Astrocyte (in vitro differentiated cells and primary cell): Measurements from ENCODE around the gene STX10. TPM values are rescaled to one million over a fixed set of nuclear protein-coding genes. Genes with fewer than 3 reads are reported as not detected.
A peak's percentile ranks its signal among the peaks of the same experiment; 100 is the strongest.
"Not testable (repeated sequence)": the region's sequence is repeated elsewhere in the genome, so short reads cannot be mapped to it uniquely, and the experiment has no call there.

Source experiments
- DNase-seq: peaks from one replicate; pipeline ENCODE4 v3.0.0-alpha.2; 2010; ENCODE audit warnings: low read depth
- FAIRE-seq: peaks from 2 replicates; lab custom pipeline; 2011; peaks lifted over from hg19 to GRCh38; lab: Jason Lieb, UNC
- H2AFZ ChIP-seq: 2 replicates; pipeline ENCODE4 v1.6.0; 2012; ENCODE audit warnings: low read depth, low read length, inconsistent platforms
- H3K27ac ChIP-seq: 2 replicates; pipeline ENCODE4 v1.5.1; 2011; ENCODE audit warnings: low read depth, low read length, inconsistent platforms
- H3K27me3 ChIP-seq: 2 replicates; pipeline ENCODE4 v1.6.0; 2011; ENCODE audit warnings: low read length, inconsistent platforms; ENCODE audit not compliant: insufficient read depth
- H3K36me3 ChIP-seq: 2 replicates; pipeline ENCODE4 v1.5.1; 2011; ENCODE audit warnings: low read length, inconsistent platforms; ENCODE audit not compliant: insufficient read depth
- H3K4me1 ChIP-seq: 2 replicates; pipeline ENCODE4 v1.5.1; 2011; ENCODE audit warnings: low read length, inconsistent platforms; ENCODE audit not compliant: insufficient read depth
- H3K4me2 ChIP-seq: 2 replicates; pipeline ENCODE4 v1.6.0; 2012; ENCODE audit warnings: low read length, inconsistent platforms
- H3K4me3 ChIP-seq: 2 replicates; pipeline ENCODE4 v1.5.1; 2011; ENCODE audit warnings: low read depth, mild to moderate bottlenecking, low read length, inconsistent platforms; ENCODE audit not compliant: insufficient read depth
- H3K79me2 ChIP-seq: 2 replicates; pipeline ENCODE4 v1.6.0; 2012; ENCODE audit warnings: mild to moderate bottlenecking, low read length, inconsistent platforms; ENCODE audit not compliant: insufficient read depth
- H3K9ac ChIP-seq: 2 replicates; pipeline ENCODE4 v1.6.0; 2012; ENCODE audit warnings: mild to moderate bottlenecking, low read length, inconsistent platforms
- H3K9me3 ChIP-seq: 2 replicates; pipeline ENCODE4 v1.5.1; 2012; ENCODE audit warnings: low read depth, mild to moderate bottlenecking, low read length, inconsistent platforms; ENCODE audit not compliant: insufficient read depth
- H4K20me1 ChIP-seq: 2 replicates; pipeline ENCODE4 v1.6.0; 2012; ENCODE audit warnings: low read length, inconsistent platforms; ENCODE audit not compliant: insufficient read depth
- H3K27ac Mint-ChIP-seq: one replicate; pipeline ENCODE4 v1.8.0; 2021; ENCODE audit warnings: mild to moderate bottlenecking, mixed read lengths; ENCODE audit not compliant: unreplicated experiment
- H3K27me3 Mint-ChIP-seq: one replicate; pipeline ENCODE4 v1.8.0; 2021; ENCODE audit warnings: low read depth, mixed read lengths; ENCODE audit not compliant: unreplicated experiment
- H3K36me3 Mint-ChIP-seq: one replicate; pipeline ENCODE4 v1.8.0; 2021; ENCODE audit warnings: low read depth, mixed read lengths; ENCODE audit not compliant: unreplicated experiment
- H3K4me1 Mint-ChIP-seq: one replicate; pipeline ENCODE4 v1.8.0; 2021; ENCODE audit warnings: low read depth, mixed read lengths; ENCODE audit not compliant: unreplicated experiment
- H3K4me3 Mint-ChIP-seq: one replicate; pipeline ENCODE4 v1.8.0; 2021; ENCODE audit warnings: mild to moderate bottlenecking, moderate library complexity, mixed read lengths; ENCODE audit not compliant: unreplicated experiment
- H3K9me3 Mint-ChIP-seq: one replicate; pipeline ENCODE4 v1.8.0; 2021; ENCODE audit warnings: mild to moderate bottlenecking, mixed read lengths; ENCODE audit not compliant: unreplicated experiment
- CTCF ChIP-seq: IDR thresholded peaks from 2 replicates; pipeline ENCODE4 v1.5.1; 2011; ENCODE audit warnings: low read depth, mild to moderate bottlenecking, inconsistent platforms, low read length, moderate library complexity; ENCODE audit not compliant: insufficient read depth
- total RNA-seq: library from RNA; stranded (reverse); gene quantifications from 2 replicates; pipeline ENCODE4 v1.2.1, GENCODE V29; 2021

Gene STX10
- total RNA-seq, 1 donor from 2014 or later: 39.7 TPM

GRCh38 chr19:13181747-13182388 lies 31.7 kb upstream of the STX10 start:
- Histone ChIP-seq H3K9ac (no peak overlapping the region), H3K27me3 (no peaks in the 10 kb centered on the region), H3K4me1 (peaks cover 6% of the 10 kb centered on the region), H3K9me3 (no peaks in the 10 kb centered on the region), H2AFZ (peak overlapping the region; percentile 19), H3K36me3 (no peaks in the 10 kb centered on the region), H3K79me2 (no peaks in the 10 kb centered on the region), H3K27ac (no peak overlapping the region), H3K4me2 (peak overlapping the region; percentile 21), H4K20me1 (no peaks in the 10 kb centered on the region), H3K4me3 (no peak overlapping the region)
- Mint-ChIP-seq H3K9me3 (no peaks in the 10 kb centered on the region), H3K36me3 (no peaks in the 10 kb centered on the region), H3K4me3 (no peak overlapping the region), H3K27ac (peak overlapping the region; percentile 75), H3K4me1 (peaks cover 4% of the 10 kb centered on the region), H3K27me3 (no peaks in the 10 kb centered on the region)
- FAIRE-seq (no peak), DNase-seq (peak; percentile 66)
- TF ChIP-seq CTCF: no peak

- not testable (repeated sequence) for H3K4me3 Mint-ChIP-seq, H3K4me3 ChIP-seq, H3K27me3 Mint-ChIP-seq, FAIRE-seq, H3K4me2 ChIP-seq, H2AFZ ChIP-seq, H3K9me3 Mint-ChIP-seq, H3K79me2 ChIP-seq, H3K4me1 ChIP-seq, H3K27ac Mint-ChIP-seq, H3K27me3 ChIP-seq, H3K36me3 Mint-ChIP-seq, DNase-seq, H3K9me3 ChIP-seq, H3K9ac ChIP-seq, H4K20me1 ChIP-seq, H3K27ac ChIP-seq, H3K4me1 Mint-ChIP-seq, H3K36me3 ChIP-seq
Measured at GRCh38 chr19:13178291-13178690, 28.1 kb upstream of the STX10 start.

DNA sequence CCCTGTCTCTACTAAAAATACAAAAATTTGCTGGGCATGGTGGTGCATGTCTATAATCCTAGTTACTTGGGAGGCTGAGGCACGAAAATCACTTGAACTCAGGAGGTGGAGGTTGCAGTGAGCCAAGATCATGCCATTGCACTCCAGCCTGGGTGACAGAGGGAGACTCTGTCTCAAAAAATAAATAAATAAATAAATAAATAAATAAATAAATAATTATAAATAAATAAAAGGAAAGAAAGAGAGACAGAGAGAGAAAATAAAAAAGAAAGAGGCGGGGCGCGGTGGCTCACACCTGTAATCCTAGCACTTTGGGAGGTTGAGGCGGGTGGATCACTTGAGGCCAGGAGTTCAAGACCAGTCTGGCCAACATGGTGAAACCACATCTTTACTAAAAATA lies 27.4 kb upstream of the STX10 start:
- H3K4me1 ChIP-seq: peaks cover 12% of the 10 kb centered on the region
- H3K4me1 Mint-ChIP-seq, H3K9ac ChIP-seq, H3K9me3 ChIP-seq, H3K79me2 ChIP-seq, H3K27ac Mint-ChIP-seq, H3K36me3 ChIP-seq, H3K9me3 Mint-ChIP-seq, H3K27me3 Mint-ChIP-seq, H3K27me3 ChIP-seq, FAIRE-seq, H3K4me2 ChIP-seq, DNase-seq, H3K4me3 Mint-ChIP-seq, H3K4me3 ChIP-seq, H3K27ac ChIP-seq, H3K36me3 Mint-ChIP-seq, H4K20me1 ChIP-seq, H2AFZ ChIP-seq: not testable (repeated sequence)
